ENCODE results near the gene NTRK2. TPM values are rescaled to one million over a fixed set of nuclear protein-coding genes. Genes with fewer than 3 reads are reported as not detected.

NTRK2 gene
- total RNA-seq, 2 experiments from 2014 or later: 0.02 to 0.05 TPM

- no peak for DNase-seq
- H3K9me3 Mint-ChIP-seq: no peaks in the 10 kb centered on the region
- no peaks in the 10 kb centered on the region for H3K36me3 Mint-ChIP-seq (ENCODE audit: low read depth)
- CTCF ChIA-PET: interaction anchor here (0.6 kb wide), 1 partner anchor 103 kb away, joined by 3 read pairs; no protein-coding TSS in a partner anchor
- no peaks in the 10 kb centered on the region for H3K4me1 Mint-ChIP-seq (ENCODE audit: low read depth)
- H3K27me3 Mint-ChIP-seq (ENCODE audit: low read depth): peaks cover 7% of the 10 kb centered on the region
- no peak overlapping the region for H3K27ac Mint-ChIP-seq
- intact Hi-C loops (cut with micrococcal nuclease): no loop called here
- H3K4me3 Mint-ChIP-seq: no peak overlapping the region
Observed at GRCh38 chr9:84794981-84795637, 125.6 kb downstream of the NTRK2 start.

DNA sequence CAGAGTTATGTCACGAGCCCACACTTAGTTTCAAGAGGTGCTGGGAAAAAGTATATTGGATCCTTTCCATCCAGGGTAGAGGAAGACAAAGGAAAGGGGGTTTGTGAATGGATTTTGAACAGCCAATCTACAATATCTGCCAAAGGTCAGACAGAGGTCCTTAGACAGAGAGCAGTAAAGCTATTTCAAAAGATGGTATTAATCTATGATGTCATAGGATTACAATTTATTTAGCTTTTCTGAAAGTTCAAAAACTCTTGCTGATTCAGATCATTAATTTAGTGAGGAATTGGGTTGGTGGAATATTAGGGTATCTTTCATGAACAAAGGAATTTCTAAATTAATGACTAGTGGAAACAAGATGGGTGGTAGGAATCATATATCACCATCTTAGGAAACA lies 126.9 kb downstream of the NTRK2 start:
- CTCF ChIA-PET: no interaction called here
- H3K4me1 Mint-ChIP-seq (ENCODE audit: low read depth): no peaks in the 10 kb centered on the region
- DNase-seq: no peak
- no peaks in the 10 kb centered on the region for H3K9me3 Mint-ChIP-seq
- H3K36me3 Mint-ChIP-seq (ENCODE audit: low read depth): no peaks in the 10 kb centered on the region
- H3K27ac Mint-ChIP-seq: no peak overlapping the region
- H3K27me3 Mint-ChIP-seq (ENCODE audit: low read depth): peaks cover 7% of the 10 kb centered on the region
- H3K4me3 Mint-ChIP-seq: no peak overlapping the region
- intact Hi-C loops (cut with micrococcal nuclease): no loop called here

GRCh38 chr9:84799251-84799650 lies 129.7 kb downstream of the NTRK2 start:
- H3K4me3 Mint-ChIP-seq: no peak overlapping the region
- no peaks in the 10 kb centered on the region for H3K36me3 Mint-ChIP-seq (ENCODE audit: low read depth)
- no peak for DNase-seq
- CTCF ChIA-PET: no interaction called here
- no peak overlapping the region for H3K27ac Mint-ChIP-seq
- H3K9me3 Mint-ChIP-seq: no peaks in the 10 kb centered on the region
- H3K27me3 Mint-ChIP-seq (ENCODE audit: low read depth): peaks cover 5% of the 10 kb centered on the region
- intact Hi-C loops (cut with micrococcal nuclease): no loop called here
- H3K4me1 Mint-ChIP-seq (ENCODE audit: low read depth): no peaks in the 10 kb centered on the region

GRCh38 chr9:84804951-84805694 lies 135.6 kb downstream of the NTRK2 start:
- DNase-seq: no peak
- Mint-ChIP-seq H3K9me3 (no peaks in the 10 kb centered on the region), H3K4me1 (ENCODE audit: low read depth) (no peaks in the 10 kb centered on the region), H3K36me3 (ENCODE audit: low read depth) (no peaks in the 10 kb centered on the region), H3K27ac (no peak overlapping the region), H3K4me3 (no peak overlapping the region), H3K27me3 (ENCODE audit: low read depth) (peaks cover 3% of the 10 kb centered on the region)
- CTCF ChIA-PET: no interaction called here
- intact Hi-C loops (cut with micrococcal nuclease): no loop called here

- Mint-ChIP-seq H3K4me3 (no peak overlapping the region), H3K9me3 (no peaks in the 10 kb centered on the region), H3K27ac (no peak overlapping the region), H3K36me3 (ENCODE audit: low read depth) (no peaks in the 10 kb centered on the region), H3K27me3 (ENCODE audit: low read depth) (peaks cover 3% of the 10 kb centered on the region), H3K4me1 (ENCODE audit: low read depth) (no peaks in the 10 kb centered on the region)
- CTCF ChIA-PET: no interaction called here
- DNase-seq: no peak
- intact Hi-C loops (cut with micrococcal nuclease): no loop called here
Observed at GRCh38 chr9:84807431-84807830, 137.9 kb downstream of the NTRK2 start.

GRCh38 chr9:84807870-84808390 lies 138.4 kb downstream of the NTRK2 start:
- no peaks in the 10 kb centered on the region for H3K36me3 Mint-ChIP-seq (ENCODE audit: low read depth)
- DNase-seq: no peak
- H3K27me3 Mint-ChIP-seq (ENCODE audit: low read depth): peaks cover 3% of the 10 kb centered on the region
- no peak overlapping the region for H3K27ac Mint-ChIP-seq
- CTCF ChIA-PET: no interaction called here
- H3K4me1 Mint-ChIP-seq (ENCODE audit: low read depth): no peaks in the 10 kb centered on the region
- H3K4me3 Mint-ChIP-seq: no peak overlapping the region
- H3K9me3 Mint-ChIP-seq: no peaks in the 10 kb centered on the region
- intact Hi-C loops (cut with micrococcal nuclease): no loop called here

DNA sequence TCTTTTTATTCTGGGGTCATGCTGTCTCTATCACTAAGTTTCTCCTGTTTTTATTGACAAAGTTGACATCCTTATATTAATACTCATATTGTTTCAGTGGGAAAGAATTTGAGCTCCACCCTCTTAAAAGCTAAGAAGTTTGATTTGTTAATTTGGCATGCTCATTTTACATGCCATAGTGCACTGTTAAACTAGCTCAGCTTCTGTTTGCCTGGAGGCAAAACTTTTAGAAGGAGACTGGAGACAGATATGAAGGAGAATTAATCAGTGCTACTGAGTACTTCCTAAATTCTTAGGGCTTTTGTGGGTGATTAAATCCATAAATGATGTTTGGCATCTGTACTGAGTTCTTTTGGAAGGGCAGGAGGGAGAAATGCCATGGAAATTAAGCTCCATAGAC lies 138.9 kb downstream of the NTRK2 start:
- no peak overlapping the region for H3K27ac Mint-ChIP-seq
- intact Hi-C loops (cut with micrococcal nuclease): no loop called here

GRCh38 chr9:84811072-84811750 lies 141.7 kb downstream of the NTRK2 start:
- Mint-ChIP-seq H3K4me1 (ENCODE audit: low read depth) (no peaks in the 10 kb centered on the region), H3K9me3 (no peaks in the 10 kb centered on the region), H3K27ac (no peak overlapping the region), H3K27me3 (ENCODE audit: low read depth) (peaks cover 2% of the 10 kb centered on the region), H3K4me3 (no peak overlapping the region), H3K36me3 (ENCODE audit: low read depth) (no peaks in the 10 kb centered on the region)
- intact Hi-C loops (cut with micrococcal nuclease): no loop called here
- no peak for DNase-seq
- CTCF ChIA-PET: no interaction called here

More for the DNA sequence above, 138.9 kb downstream of the NTRK2 start:
- CTCF ChIA-PET: interaction anchor here (0.6 kb wide), 1 partner anchor 559 kb away, joined by 3 read pairs; no protein-coding TSS in a partner anchor
- no peaks in the 10 kb centered on the region for H3K9me3 Mint-ChIP-seq
- peaks cover 3% of the 10 kb centered on the region for H3K27me3 Mint-ChIP-seq (ENCODE audit: low read depth)
- no peak for DNase-seq
- no peaks in the 10 kb centered on the region for H3K36me3 Mint-ChIP-seq (ENCODE audit: low read depth)
- no peak overlapping the region for H3K4me3 Mint-ChIP-seq
- no peaks in the 10 kb centered on the region for H3K4me1 Mint-ChIP-seq (ENCODE audit: low read depth)

DNA sequence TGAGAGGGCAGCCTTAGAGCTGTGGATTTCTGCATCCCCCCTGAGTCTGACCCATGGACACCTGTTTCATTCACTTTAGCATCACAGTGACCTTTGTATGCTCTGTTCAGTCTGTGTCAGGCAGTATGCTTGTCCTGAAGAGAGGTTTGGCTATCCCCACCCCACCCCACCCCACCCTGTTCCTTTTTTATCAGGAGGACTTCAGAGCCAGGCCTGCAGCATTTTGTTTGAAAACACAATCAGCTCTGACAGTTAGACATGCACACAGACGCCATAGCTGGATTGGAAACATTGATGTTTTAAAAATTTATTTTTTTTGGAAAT lies 142.2 kb downstream of the NTRK2 start:
- Mint-ChIP-seq H3K27me3 (ENCODE audit: low read depth) (peaks cover 2% of the 10 kb centered on the region), H3K36me3 (ENCODE audit: low read depth) (no peaks in the 10 kb centered on the region), H3K4me1 (ENCODE audit: low read depth) (no peaks in the 10 kb centered on the region), H3K27ac (no peak overlapping the region), H3K4me3 (no peak overlapping the region), H3K9me3 (no peaks in the 10 kb centered on the region)
- CTCF ChIA-PET: no interaction called here
- intact Hi-C loops (cut with micrococcal nuclease): no loop called here
- no peak for DNase-seq

GRCh38 chr9:84812355-84812754 lies 142.8 kb downstream of the NTRK2 start:
- CTCF ChIA-PET: no interaction called here
- H3K36me3 Mint-ChIP-seq (ENCODE audit: low read depth): no peaks in the 10 kb centered on the region
- no peak overlapping the region for H3K27ac Mint-ChIP-seq
- peaks cover 2% of the 10 kb centered on the region for H3K27me3 Mint-ChIP-seq (ENCODE audit: low read depth)
- intact Hi-C loops (cut with micrococcal nuclease): no loop called here
- H3K4me1 Mint-ChIP-seq (ENCODE audit: low read depth): no peaks in the 10 kb centered on the region
- no peaks in the 10 kb centered on the region for H3K9me3 Mint-ChIP-seq
- no peak overlapping the region for H3K4me3 Mint-ChIP-seq
- no peak for DNase-seq

DNA sequence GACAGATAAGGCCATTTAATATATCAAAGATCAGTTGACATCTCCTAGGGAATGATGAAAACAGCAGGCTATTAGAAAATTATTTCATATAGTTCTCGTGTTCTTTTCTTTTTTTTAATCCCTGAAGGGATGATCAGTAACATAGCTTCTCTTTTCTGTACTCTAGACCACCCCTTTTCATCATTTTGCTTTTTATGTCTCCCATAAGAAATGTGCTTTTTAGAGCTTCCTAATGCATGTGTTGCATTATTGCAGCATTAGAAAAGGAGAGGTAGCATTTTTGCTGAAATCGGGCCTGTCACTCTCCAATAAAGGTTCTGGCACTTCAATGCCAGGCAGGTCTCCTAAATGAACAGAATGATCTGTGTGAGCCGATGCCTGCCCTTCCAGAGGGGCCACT lies 143.3 kb downstream of the NTRK2 start:
- H3K4me1 Mint-ChIP-seq (ENCODE audit: low read depth): no peaks in the 10 kb centered on the region
- no peak overlapping the region for H3K27ac Mint-ChIP-seq
- peaks cover 2% of the 10 kb centered on the region for H3K27me3 Mint-ChIP-seq (ENCODE audit: low read depth)
- no peak overlapping the region for H3K4me3 Mint-ChIP-seq
- H3K9me3 Mint-ChIP-seq: no peaks in the 10 kb centered on the region
- no peak for DNase-seq
- H3K36me3 Mint-ChIP-seq (ENCODE audit: low read depth): no peaks in the 10 kb centered on the region
- intact Hi-C loops (cut with micrococcal nuclease): no loop called here
- CTCF ChIA-PET: interaction anchor here (0.6 kb wide), 1 partner anchor 126 kb away, joined by 4 read pairs; no protein-coding TSS in a partner anchor

DNA sequence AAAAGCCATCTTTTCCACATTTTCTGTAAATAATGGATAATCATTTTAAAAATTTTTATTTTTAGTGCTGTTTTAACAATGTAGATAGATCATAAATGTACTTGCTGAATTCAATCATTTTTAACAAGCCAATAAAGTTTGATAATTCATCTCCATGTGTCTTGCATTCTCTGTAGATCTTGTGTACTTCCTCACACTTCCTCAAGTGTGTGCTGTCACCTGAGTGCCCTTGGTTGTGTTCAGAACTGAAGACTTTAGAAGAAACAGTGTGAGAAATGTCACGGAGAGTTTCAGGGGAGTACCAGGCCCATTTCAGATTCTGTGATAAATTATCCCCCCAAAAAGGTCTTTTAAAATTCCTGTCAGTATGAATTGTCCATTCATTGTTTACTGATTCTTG lies 146.0 kb downstream of the NTRK2 start:
- CTCF ChIA-PET: no interaction called here
- Mint-ChIP-seq H3K27ac (no peak overlapping the region), H3K36me3 (ENCODE audit: low read depth) (no peaks in the 10 kb centered on the region)

More for the DNA sequence above, 146.0 kb downstream of the NTRK2 start:
- no peak for DNase-seq
- H3K9me3 Mint-ChIP-seq: no peaks in the 10 kb centered on the region
- intact Hi-C loops (cut with micrococcal nuclease): no loop called here
- H3K27me3 Mint-ChIP-seq (ENCODE audit: low read depth): peaks cover 2% of the 10 kb centered on the region
- no peaks in the 10 kb centered on the region for H3K4me1 Mint-ChIP-seq (ENCODE audit: low read depth)
- no peak overlapping the region for H3K4me3 Mint-ChIP-seq
